Sigmoid colon (tissue), 4 donors: ENCODE results near the gene UMODL1.

Experiments used
- EP300 ChIP-seq, 4 donors: sonication (generic); formaldehyde crosslinking; IDR thresholded peaks; one replicate each; pipeline ENCODE4 v1.6.1; 2017; ENCODE audit warnings: antibody characterized with exemption in 4 of 4
- POLR2A ChIP-seq, 2 donors: fragments of 450-650 bp; IDR thresholded peaks; one replicate each; pipeline ENCODE4 v1.6.1; 2016; ENCODE audit warnings: antibody characterized with exemption in 2 of 2, mild to moderate bottlenecking in 2 of 2, moderate library complexity in 2 of 2
- TF ChIP-seq, protein P1 (sequence below), 4 experiments: fragments of 450-650 bp in 3 of 4; fragments of 200-600 bp in 1 of 4; IDR thresholded peaks; one replicate each; pipeline ENCODE4 v1.5.1; 2016 to 2019; ENCODE audit warnings: antibody characterized with exemption in 4 of 4, mild to moderate bottlenecking in 3 of 4, moderate library complexity in 2 of 4

DNA sequence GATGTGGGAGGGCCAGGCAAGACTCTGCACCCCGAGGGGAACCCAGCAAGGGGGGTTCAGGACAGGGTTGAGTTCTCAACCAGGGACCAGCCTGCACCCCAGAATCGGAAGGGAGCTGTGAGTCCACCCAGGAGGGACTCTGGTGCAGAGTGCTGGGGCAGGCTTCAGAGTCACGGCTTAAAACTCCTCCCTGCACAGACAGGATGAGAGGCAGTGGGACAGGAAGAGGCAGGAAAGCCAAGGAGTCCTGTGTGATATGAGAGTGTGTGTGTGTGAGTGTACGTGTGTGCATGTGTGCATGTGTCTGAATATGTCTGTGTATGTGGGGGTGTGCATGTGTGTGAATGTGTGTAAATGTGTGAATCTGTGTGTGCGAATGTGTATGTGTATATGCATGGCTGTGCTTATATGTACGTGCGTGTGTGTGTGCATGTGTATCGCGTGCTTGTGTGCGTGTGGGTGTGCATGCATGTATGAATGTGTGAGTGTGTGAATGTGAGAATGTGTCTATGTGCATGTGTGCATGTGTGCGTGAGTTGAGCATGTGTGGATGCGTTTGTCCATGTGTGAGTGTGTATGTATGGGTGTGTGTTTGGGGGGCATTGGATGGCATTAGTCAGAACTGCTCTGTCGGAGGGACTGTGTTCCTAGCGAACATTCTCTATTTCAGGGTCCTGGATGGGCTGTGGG is 52.2 kb downstream of the UMODL1 start:
- TF ChIP-seq, protein P1, sequence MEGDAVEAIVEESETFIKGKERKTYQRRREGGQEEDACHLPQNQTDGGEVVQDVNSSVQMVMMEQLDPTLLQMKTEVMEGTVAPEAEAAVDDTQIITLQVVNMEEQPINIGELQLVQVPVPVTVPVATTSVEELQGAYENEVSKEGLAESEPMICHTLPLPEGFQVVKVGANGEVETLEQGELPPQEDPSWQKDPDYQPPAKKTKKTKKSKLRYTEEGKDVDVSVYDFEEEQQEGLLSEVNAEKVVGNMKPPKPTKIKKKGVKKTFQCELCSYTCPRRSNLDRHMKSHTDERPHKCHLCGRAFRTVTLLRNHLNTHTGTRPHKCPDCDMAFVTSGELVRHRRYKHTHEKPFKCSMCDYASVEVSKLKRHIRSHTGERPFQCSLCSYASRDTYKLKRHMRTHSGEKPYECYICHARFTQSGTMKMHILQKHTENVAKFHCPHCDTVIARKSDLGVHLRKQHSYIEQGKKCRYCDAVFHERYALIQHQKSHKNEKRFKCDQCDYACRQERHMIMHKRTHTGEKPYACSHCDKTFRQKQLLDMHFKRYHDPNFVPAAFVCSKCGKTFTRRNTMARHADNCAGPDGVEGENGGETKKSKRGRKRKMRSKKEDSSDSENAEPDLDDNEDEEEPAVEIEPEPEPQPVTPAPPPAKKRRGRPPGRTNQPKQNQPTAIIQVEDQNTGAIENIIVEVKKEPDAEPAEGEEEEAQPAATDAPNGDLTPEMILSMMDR (IDR thresholded peaks at IDR 0.05): no peak
- TF ChIP-seq POLR2A (IDR thresholded peaks at IDR 0.05) (no peak), EP300 (IDR thresholded peaks at IDR 0.05) (no peak)
